Epithelial cell of esophagus (primary cell): ENCODE data around the gene JADE2.
"Not testable (repeated sequence)": the region's sequence is repeated elsewhere in the genome, so short reads cannot be mapped to it uniquely, and the experiment has no call there.

Experiments used
- DNase-seq: peaks from one replicate; pipeline ENCODE4 v3.0.0; 2010; ENCODE audit warnings: low read depth
- H3K4me3 ChIP-seq: 2 replicates; pipeline ENCODE4 v1.5.1; 2011; ENCODE audit warnings: mild to moderate bottlenecking, low read length, control low read depth
- TF ChIP-seq, protein P1 (sequence below): IDR thresholded peaks from 2 replicates; pipeline ENCODE4 v1.5.1; 2011; ENCODE audit warnings: low read depth, mild to moderate bottlenecking, low read length, control low read depth, inconsistent platforms; ENCODE audit not compliant: insufficient read depth; ENCODE audit errors: missing control alignments

The JADE2 gene

DNA sequence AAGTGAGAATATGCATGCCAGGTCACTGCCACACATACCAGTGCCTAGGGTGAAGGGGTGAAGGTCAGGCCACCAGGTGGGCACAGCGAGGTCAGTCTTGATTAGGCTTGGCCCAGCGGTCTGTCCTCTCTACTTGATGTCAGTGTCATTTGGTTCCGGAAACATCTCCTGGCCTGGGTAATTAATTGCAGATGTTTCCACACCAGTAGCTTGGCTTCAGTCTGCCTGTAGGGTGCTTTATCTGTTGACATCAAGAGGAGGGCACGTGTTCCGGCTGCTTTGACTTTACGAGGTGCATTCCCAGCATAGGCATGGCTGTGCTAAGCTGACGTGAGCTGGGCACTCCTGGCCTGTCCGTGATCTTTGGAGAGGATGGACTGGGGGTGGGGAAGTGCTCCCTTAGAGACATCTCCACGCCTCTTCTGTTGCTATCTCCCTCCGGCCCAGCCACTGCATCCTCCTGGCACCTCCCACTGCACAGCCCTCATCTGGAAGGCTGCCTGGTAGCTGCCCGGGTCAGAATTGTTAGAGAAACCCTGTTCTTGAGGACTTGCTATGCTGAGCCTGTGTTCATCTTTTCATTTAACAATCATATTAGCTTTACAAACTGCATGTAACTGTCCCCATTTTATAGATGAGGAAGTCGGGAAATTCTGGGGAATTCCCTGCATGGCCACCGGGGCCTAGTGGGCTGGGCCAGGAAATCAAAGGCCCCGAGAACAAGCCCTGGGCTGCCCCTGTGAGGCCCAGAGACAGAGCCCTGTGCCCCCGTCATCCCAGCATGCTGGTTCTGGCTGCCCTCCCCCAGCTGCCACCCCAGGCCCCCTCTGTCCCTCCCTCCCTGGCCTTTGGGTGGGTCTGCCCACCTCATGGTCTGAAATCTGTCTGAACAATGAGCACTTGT, 29.1 kb downstream of the JADE2 start:
- DNase-seq, result no peak
- no peak overlapping the region for H3K4me3 ChIP-seq
- TF ChIP-seq, protein P1, sequence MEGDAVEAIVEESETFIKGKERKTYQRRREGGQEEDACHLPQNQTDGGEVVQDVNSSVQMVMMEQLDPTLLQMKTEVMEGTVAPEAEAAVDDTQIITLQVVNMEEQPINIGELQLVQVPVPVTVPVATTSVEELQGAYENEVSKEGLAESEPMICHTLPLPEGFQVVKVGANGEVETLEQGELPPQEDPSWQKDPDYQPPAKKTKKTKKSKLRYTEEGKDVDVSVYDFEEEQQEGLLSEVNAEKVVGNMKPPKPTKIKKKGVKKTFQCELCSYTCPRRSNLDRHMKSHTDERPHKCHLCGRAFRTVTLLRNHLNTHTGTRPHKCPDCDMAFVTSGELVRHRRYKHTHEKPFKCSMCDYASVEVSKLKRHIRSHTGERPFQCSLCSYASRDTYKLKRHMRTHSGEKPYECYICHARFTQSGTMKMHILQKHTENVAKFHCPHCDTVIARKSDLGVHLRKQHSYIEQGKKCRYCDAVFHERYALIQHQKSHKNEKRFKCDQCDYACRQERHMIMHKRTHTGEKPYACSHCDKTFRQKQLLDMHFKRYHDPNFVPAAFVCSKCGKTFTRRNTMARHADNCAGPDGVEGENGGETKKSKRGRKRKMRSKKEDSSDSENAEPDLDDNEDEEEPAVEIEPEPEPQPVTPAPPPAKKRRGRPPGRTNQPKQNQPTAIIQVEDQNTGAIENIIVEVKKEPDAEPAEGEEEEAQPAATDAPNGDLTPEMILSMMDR, result no peak

DNA sequence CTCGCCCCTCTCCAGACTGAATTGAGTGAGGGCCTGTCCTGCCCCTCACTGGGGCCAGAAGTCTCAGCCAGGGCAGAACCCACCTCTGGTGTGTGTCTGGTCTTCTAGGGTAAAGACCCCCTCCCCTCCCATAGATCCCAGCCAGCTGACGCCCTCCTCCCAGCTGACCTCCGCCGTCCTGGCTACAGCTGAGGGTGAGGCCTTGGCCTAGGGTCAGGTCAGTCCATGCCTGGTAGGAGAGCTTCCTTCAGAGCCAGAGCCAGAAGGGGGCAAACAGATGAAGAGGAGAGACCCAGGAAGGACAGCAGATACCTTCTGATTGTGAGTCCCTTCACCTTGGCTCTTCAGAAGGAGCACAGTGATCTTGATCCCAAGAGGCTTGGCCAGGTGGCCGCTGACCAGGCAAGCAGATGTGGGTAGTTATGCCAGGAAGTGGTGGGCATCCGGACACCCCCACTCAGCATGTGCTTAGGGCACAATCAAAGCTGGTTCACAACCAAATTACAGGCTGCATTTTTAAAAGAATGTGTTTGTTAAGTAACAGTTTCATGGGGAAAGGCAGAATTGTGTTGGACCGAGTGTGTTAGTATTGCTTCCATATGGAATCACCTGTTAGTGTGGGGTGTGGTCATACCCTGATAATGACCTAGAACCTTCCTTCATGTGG, 29.9 kb downstream of the JADE2 start:
- no peak overlapping the region for H3K4me3 ChIP-seq
- DNase-seq, result no peak
- TF ChIP-seq, protein P1, result no peak

DNA sequence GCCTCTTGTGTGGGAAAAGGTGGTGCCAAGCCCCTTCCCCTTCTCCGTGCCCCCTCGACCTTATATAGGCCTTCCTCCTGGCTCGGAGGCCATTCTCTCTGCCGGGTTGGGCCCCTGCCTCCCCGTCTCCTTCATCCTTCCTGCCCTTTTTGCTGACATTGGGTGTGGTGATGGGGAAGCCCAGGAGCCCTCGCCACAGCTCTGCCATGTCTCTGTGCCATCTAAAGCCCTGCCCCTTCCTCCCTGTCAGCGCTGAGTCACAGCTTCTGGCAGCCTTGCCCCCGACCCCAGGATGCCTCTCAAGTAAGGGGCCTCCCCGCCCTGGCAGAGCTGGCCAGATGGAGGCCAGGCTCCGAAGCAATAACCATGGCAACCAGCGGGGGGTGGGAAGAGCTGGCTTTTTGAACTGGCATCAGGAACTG, 30.4 kb downstream of the JADE2 start:
- peak; percentile 51 for DNase-seq
- TF ChIP-seq, protein P1, result no peak
- no peak overlapping the region for H3K4me3 ChIP-seq

DNA sequence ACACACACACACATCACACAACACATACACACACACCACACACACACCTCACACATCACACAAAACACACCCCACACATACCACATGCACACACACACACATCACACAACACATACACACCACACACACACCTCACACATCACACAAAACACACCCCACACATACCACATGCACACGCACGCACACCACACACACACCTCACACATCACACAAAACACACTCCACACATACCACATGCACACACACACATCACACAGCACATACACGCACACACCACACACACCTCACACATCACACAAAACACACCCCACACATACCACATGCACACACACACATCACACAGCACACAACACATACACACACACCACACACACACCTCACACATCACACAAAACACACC, 31.1 kb downstream of the JADE2 start:
- not testable (repeated sequence) for H3K4me3 ChIP-seq, DNase-seq

DNA sequence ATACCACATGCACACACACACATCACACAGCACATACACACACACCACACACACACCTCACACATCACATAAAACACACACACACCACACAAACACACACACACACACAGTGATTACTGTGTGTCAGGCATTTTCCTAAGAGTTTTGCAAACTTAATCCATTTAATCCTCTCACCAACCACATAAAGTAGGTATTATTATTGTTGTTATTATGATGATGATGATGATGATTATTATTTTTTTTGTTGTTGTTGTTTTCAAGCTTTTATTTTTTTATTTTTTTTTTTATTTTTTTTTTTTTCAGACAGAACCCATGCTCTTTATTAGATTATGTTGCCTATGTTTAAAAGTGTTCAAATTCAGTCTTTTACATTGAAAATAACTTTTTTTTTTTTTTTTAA, 31.5 kb downstream of the JADE2 start:
- no peak for DNase-seq
- no peak overlapping the region for H3K4me3 ChIP-seq
- TF ChIP-seq, protein P1, result no peak

DNA sequence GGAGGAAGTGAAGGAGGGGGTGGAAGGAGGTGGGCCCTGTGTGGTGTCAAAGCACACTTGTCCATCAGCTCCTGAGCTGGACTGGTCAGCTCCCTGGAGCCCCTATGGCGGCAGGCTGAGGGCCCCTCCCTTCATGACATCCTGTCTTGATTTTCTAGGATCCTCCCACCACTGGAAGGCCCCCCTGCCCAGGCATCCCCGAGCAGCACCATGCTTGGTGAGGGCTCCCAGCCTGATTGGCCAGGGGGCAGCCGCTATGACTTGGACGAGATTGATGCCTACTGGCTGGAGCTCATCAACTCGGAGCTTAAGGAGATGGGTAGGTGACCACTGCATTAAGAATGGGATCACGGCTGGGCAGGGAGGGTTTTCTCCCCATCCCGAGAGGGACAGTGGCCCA, 34.2 kb downstream of the JADE2 start:
- DNase-seq, result no peak
- TF ChIP-seq, protein P1, result no peak
- H3K4me3 ChIP-seq, result no peak overlapping the region

DNA sequence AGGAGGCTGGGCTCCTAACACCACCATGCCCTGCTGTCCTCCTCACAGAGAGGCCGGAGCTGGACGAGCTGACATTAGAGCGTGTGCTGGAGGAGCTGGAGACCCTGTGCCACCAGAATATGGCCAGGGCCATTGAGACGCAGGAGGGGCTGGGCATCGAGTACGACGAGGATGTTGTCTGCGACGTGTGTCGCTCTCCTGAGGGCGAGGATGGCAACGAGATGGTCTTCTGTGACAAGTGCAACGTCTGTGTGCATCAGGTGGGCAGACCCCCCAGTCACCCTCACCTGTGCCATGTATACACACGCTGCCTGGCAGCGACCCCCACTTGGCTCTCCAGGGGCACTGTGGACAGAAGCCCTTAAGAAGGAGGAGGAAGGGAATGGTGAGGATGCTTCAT, 35.2 kb downstream of the JADE2 start:
- DNase-seq, result no peak
- TF ChIP-seq, protein P1, result no peak
- no peak overlapping the region for H3K4me3 ChIP-seq
